ENCODE results near the gene NR0B2.

NR0B2 gene

DNA sequence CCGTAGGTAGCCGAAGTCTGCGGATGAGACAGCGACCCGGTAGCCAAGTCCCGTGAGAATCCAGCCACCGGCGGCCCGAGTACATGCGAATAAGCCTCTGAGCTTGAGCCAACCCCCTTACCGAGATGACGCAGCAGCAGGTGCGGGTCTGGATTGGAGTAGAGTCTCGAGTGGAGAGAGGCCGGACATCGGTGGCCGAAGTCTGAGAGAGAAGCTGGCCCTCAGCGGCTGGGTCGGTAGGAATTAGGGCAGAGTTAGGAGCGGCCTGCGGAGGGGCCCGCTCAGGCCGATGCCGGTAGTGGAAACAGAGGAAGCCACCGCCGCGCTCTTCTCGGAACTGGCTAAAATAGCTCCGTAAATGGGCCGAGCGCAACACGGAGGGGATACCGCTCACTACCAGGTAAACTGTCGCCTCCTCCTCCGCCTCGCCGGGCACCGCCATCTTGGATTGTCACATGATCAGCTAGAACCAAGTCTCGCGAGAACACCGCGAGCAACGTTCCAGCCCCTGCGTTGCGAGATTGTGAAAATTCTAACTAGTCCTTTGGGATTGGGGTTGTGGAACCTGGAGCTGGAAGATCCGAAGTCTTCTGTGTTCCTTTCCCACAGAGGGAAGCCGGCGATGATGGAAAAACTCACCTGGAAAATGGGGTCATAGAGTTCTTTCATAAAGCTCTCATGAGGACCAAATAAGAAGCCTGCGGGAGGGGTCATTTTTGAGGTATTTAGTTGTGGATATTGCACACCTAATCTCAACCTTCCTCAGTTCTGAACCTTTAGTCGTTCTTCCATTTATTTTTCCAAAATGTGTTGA is 13.6 kb downstream of the NR0B2 start, which contains the start of gene GPATCH3:
Gene GPATCH3, minus strand, starts transcription at position 467 of the 814 bp plus-strand sequence. Its CDS starts 25 bp downstream, at position 442.
- TF ChIP-seq, protein P1, sequence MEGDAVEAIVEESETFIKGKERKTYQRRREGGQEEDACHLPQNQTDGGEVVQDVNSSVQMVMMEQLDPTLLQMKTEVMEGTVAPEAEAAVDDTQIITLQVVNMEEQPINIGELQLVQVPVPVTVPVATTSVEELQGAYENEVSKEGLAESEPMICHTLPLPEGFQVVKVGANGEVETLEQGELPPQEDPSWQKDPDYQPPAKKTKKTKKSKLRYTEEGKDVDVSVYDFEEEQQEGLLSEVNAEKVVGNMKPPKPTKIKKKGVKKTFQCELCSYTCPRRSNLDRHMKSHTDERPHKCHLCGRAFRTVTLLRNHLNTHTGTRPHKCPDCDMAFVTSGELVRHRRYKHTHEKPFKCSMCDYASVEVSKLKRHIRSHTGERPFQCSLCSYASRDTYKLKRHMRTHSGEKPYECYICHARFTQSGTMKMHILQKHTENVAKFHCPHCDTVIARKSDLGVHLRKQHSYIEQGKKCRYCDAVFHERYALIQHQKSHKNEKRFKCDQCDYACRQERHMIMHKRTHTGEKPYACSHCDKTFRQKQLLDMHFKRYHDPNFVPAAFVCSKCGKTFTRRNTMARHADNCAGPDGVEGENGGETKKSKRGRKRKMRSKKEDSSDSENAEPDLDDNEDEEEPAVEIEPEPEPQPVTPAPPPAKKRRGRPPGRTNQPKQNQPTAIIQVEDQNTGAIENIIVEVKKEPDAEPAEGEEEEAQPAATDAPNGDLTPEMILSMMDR (IDR thresholded peaks at IDR 0.05; ENCODE audit: control extremely low read depth, extremely low read depth, low read depth, missing control alignments): no peak
- CTCF ChIA-PET: interaction anchor here (1.5 to 4.2 kb wide), 5 partner anchors 11 to 298 kb away, joined by 3 to 33 read pairs (median 5); partner anchors contain the start of gene GPN2
- POLR2A ChIA-PET: interaction anchor here (0.5 to 2.6 kb wide), 6 partner anchors 10 to 290 kb away, joined by 3 to 9 read pairs (median 4); partner anchors contain the start of genes GPN2 and NUDC
- DNase-seq (ENCODE audit: extremely low spot score): peak; percentile 92

- no peak for DNase-seq (ENCODE audit: extremely low spot score)
- CTCF ChIA-PET: interaction anchor here (1.1 to 4.2 kb wide), 3 partner anchors 9 to 306 kb away, joined by 3 to 33 read pairs (median 5); partner anchors contain the start of gene GPN2
- POLR2A ChIA-PET: interaction anchor here (0.6 kb wide), 2 partner anchors 16 to 131 kb away, joined by 3 read pairs; no protein-coding TSS in a partner anchor
- TF ChIP-seq, protein P1 (IDR thresholded peaks at IDR 0.05; ENCODE audit: control extremely low read depth, extremely low read depth, low read depth, missing control alignments): no peak
Measured at GRCh38 chr1:26897351-26897750, 16.4 kb downstream of the NR0B2 start.

DNA sequence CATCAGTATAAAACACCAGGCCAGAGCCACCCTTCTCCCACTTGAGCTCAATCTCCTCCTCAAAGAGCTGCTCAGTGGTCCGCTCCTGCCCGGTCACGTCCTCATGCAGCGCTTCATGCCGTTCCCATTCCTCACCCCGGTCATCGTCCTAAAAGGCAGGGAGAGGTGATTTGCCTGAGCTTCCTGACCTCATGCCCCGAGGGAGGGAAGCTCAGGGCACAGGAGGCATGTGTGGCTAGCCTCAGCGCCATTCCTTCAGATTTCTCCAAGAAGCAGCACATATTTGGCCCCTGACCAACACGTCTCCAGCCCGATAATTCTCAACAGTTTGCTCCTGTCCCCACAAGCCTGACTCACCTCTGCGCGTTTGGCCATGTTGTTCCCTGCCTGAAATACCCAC is 19.5 kb downstream of the NR0B2 start:
- TF ChIP-seq, protein P1 (IDR thresholded peaks at IDR 0.05; ENCODE audit: control extremely low read depth, extremely low read depth, low read depth, missing control alignments): no peak
- CTCF ChIA-PET: interaction anchor here (1.1 to 2.0 kb wide), 3 partner anchors 13 to 73 kb away, joined by 3 to 5 read pairs (median 5); no protein-coding TSS in a partner anchor
- POLR2A ChIA-PET: no interaction called here
- no peak for DNase-seq (ENCODE audit: extremely low spot score)

GRCh38 chr1:26890467-26890796 is 23.3 kb downstream of the NR0B2 start:
- TF ChIP-seq, protein P1 (IDR thresholded peaks at IDR 0.05; ENCODE audit: control extremely low read depth, extremely low read depth, low read depth, missing control alignments): no peak
- POLR2A ChIA-PET: interaction anchor here (1.0 to 2.2 kb wide), 4 partner anchors 9 to 264 kb away, joined by 3 to 11 read pairs (median 7); partner anchors contain the start of genes GPATCH3 and SLC9A1
- CTCF ChIA-PET: interaction anchor here (0.8 to 5.0 kb wide), 9 partner anchors 8 to 362 kb away, joined by 3 to 33 read pairs (median 4); partner anchors contain the start of gene GPATCH3
- DNase-seq (ENCODE audit: extremely low spot score): no peak

DNA sequence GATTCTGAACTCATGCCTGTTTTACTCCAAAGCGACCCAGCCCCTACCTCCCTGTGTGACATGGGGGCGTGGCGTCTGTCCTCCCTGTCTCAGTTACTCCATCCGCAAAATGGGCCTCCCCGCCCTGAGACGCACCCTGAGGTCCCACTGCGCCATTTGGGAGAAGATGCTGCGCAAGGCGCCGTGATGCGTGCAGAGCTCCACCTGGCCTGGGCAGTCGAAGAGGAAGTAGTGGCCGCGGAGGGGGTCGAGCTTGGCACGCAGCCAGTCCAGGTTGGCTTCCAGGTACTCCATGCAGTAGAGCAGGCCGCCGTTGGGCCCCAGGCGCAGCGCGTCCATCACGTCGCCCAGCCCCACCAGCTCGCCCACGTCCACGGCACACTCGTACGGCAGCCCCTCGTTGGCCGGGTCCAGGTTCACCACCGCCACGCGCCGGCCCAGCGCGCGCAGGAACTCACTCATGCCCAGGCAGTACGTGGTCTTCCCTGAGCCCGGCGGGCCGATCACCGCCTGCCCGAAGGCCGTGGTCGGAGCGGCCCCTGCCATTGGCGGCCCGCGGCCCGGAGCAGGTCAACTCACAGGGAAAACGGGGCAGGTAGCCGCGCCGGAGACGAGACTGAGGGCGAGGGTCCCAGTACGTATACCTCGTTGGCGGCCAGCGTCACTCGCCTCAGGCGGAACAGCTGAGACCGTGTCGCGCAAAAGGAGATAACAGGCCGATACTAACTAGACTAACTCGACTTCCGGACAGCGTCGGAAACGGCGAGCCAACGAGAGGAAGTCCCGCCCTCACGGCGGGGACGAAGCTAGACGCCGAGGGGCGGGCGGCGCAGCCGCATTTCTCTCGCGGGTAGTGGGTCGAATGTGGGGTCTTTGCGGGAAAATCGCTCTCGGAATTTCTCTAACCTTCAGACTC is 24.0 kb downstream of the NR0B2 start, which contains the start of gene GPN2:
Gene GPN2, minus strand, starts transcription at position 733 of the 916 bp plus-strand sequence. Its CDS starts 187 bp downstream, at position 546.
- POLR2A ChIA-PET: interaction anchor here (0.5 to 2.2 kb wide), 5 partner anchors 10 to 404 kb away, joined by 3 to 11 read pairs (median 5); partner anchors contain the start of genes GPATCH3 and SLC9A1
- CTCF ChIA-PET: interaction anchor here (0.8 to 5.0 kb wide), 9 partner anchors 9 to 362 kb away, joined by 3 to 33 read pairs (median 4); partner anchors contain the start of gene GPATCH3
- TF ChIP-seq, protein P1 (IDR thresholded peaks at IDR 0.05; ENCODE audit: control extremely low read depth, extremely low read depth, low read depth, missing control alignments): no peak
- peak; percentile 94 for DNase-seq (ENCODE audit: extremely low spot score)
